GM19238 (cell line): Measurements from ENCODE around the gene PKNOX2.

Experiments used
- DNase-seq: peaks from one replicate; pipeline ENCODE4 v3.0.0; 2011; ENCODE audit warnings: low spot score; ENCODE audit not compliant: insufficient read length

The PKNOX2 gene

DNA sequence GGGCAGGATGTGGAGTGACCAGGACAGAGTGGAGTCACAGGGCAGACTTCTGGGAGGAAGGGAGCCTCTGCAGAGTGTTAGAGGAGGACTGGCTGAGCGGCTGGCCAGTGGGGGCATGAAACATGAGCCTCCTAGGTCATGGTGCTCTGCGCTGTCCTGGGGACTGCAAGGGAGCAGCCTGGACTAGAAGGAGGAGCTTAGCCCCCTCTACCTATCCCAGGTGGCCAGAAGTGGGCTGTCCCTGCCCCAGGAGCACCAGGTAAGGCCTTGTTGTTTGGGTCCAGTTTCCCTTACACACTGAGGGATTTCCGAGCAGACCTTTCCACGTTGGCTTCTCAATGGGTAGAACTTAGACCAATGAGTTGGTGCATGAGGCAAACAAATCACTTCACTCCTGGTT lies 7.4 kb downstream of the PKNOX2 start:
- no peak for DNase-seq

DNA sequence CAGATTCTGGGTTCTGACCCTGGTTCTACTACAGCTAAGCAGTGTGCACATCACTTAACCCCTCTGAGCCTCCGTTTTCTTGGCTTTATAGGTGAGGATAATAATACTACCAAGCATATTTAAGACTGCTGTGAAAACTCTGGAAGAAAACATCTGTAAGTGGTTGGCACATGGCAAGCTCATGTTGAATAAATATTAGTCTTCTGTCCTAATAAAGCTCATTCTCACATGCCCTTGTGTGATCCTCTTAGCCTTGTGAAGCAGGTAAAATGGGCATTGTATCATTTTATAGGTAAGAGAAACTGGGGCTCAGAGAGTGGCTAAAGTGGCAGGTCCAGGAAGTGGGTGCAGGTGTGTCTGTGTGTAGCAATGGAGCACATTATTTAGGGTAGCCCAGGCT lies 8.5 kb downstream of the PKNOX2 start:
- no peak for DNase-seq

DNA sequence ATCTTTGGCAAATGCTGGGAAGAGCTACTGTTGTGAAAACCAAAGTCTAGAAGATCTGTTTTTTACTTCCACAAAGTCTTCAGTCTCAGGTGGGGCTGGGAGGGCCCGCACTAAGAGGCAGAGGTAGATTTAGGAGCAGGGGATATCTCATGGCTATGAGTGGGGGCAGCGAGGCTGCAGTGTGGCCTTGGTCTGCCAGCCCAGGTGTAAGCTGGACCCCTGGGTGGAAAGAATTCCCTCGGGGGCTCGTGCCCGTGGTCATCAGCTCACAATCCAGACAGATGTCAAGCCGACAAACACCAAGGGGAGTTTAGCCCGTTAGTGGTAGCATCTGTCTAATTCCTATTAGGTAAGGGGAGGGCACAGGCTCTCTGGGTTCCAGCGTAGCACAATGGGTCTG lies 9.0 kb downstream of the PKNOX2 start:
- DNase-seq: no peak

DNA sequence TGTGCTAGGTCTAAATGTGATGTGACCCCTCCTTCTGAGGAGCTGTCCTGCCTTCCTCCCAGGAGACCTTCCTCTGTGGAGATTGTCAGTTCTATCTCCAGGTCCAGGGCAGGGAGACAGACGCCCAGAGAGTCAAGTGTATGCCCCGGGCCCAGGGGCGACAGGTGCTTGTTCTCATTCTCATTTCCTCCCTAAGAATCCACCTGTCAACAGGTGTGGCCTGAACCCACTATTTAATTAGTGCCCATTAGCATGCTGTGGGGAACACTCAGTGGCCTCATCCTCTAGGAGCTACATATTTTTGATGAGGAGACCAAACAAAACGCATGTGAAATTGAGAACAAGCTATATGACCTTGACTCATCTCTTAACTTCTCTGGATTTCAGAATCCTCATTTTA lies 9.5 kb downstream of the PKNOX2 start:
- DNase-seq: no peak

DNA sequence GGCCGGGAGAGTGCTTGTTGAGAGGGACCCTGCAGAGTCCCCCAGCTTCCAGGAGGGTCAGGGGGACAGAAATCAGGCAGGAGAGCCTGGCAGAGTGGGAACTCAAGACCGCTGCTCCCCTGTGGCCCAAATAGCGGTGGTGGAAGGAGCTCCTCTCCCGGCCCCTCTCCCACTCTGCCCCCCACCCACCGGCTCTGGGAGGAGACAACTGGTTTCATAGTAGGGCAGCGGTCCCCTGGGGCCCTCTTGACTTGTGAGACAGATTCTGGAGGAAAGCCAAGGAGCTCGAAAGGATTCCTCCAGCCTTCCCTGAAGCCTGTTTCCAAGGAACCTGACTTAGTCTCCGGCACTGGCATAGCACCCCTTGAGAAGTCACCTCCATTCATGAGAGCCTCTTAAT lies 10.1 kb downstream of the PKNOX2 start:
- no peak for DNase-seq

DNA sequence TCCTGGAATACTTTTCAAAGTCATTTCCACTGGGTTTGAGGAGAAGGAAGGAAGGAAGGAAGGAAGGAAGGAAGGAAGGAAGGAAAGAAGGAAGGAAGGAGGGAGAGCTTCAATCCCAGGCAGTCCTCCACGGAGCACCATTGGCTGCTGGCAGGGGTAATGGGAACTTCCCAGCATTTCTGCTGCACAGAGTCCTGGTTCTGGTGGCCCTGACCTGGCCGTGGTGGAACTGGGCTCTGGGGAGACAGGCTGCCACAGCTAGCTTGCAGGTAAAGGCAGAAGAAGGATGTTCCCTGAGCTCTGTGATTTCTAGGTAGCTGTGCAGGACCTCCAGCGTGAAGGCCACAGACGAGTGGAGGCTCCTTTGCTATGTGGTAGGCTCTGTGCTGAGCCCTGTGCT lies 10.6 kb downstream of the PKNOX2 start:
- no peak for DNase-seq

DNA sequence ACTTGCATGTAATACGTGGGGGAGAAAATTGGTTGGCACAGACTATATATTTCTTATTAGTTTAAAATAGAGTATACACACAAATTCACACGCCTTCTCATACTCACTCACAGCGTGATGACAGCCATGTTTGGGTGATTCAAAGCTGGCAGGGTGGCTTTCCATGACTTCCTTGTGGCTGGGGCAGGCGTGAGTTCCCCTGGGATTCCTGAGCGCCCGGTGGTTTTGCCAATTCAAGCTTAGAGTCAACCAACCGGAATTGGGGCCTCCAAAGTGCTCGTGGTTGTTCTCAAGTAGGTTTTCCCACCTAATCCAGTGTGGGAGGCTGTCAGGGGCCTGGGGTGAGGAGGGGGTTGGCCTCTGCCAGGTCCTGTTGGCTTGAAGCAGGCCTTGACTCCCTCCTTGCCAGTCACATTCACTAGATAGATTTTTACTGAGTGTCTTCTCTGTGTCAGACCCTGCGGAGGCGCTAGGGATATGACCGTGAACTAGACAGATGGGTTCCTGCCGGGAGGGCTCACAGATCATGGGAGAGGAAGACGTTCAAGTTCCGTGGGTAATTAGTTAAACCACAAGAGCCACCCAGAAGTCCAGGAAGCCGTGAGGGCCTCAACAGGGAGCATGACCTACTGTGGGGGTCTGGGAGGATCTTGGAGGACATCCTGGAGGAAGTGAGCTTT lies 11.5 kb downstream of the PKNOX2 start:
- DNase-seq: no peak

DNA sequence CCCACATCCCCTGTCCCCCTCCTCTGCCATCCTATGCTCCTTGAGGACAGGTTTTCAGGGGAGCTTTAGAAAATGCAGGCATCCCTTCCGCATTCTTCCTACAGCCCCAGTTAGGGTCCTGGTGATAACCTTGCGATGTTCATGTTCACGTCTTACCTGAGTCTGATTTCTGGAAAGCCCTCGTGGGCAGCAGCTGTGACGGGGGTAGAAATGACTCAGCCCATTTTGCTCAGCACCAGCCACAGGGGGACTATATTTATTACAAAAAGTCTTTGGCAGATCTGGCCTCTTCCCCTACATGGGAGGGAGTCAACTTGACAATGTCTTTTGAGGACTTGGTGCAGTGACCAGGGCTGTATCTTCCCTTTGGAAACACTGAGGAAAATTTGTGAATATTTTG lies 12.3 kb downstream of the PKNOX2 start:
- DNase-seq: no peak

DNA sequence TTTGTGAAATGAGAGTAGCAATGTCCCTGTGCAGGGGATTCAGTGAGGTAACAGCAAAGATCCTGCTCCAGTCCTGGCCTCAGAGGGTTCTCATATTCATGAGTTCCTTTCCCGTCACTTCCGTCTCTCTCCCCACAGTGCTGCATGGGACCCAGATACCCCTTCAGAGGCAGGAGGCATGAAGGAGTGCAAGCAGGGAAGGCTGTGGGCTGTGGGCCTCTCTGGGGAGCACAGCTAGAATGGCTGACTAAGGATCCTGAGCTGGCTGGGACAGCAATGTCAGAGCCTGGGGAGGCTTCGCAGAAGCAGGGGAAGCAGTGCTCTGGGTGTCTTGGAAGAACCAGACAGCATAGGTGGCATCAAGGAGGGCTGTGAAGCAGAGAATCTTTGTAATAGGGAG lies 13.0 kb downstream of the PKNOX2 start:
- DNase-seq: no peak

DNA sequence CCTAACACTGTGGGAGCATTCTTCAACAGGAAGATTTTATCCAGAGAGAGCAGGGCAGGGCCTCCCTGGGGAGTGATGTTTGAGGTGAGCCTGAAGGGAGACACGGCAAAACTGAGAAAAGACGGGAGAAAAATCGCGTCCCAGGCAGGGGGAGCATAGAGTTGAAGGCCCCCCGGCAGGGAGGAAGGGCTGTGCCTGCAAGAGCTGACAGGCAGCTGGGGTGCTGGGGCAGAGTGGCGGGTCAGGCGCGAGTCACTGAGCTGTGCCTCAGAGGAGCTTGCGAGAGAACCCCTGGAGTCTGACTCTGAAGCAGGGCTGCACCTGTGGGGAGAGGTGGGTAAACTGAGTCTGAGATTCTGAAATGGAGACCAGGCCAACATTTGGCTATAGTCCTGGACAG lies 14.8 kb downstream of the PKNOX2 start:
- no peak for DNase-seq

DNA sequence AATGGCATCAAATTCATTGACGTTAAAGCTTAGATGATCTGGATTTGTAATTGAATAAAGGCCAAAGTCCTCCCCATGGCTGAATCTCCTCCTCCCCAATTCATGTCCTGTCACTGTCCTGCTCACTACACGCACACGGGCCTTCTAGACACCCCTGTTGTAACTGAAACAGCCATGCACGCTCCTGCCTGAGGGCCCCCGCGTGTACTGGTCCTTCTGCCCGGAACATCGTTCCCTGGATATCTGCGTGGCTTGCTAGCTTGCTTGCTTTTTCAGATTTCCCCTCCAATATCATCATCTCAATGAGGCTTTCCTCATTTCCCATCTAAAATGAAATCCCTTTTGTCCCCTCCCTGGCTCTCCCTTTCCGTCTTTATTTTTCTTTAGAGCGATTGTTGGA lies 15.3 kb downstream of the PKNOX2 start:
- DNase-seq: no peak

DNA sequence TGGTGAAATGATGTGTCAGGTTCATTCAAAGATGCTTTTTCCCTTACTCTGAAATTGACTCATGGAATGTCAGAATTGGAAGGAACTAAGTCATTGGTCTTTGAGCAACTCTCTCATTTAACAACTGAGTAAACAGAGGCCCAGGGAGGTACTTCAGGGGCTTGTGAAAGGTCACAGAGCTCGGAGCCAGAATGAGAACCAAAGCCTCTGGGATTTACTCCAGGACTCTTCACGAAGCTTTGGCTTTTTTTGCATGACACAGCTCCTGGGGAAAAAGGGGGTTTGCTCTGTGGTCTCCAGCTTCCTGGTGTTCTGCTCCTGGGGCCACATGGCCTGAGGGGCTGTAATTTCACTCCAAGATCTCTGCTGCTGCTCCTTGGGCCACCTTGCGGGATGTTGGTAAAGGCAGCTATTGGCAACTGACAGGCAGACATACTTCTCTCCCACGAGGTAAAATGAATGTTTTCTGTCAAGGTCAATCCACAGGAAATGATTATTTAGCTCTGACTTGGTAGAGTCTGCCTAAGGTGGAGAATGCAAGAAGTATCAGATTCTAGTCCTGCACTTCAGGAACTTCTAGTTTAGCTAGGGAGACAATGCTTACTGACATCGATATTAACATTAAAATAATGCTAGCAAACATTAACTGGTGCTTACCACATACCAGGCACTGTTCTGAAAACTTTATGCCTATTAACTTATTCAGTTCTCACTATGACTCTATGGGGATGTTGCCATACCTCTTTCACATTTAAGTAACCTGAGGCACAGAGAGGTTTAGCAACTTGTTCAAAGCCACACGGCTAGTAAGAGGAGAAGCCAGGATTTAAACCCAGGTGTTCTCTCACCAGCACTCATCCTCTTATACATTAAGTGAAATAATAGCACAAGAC lies 16.1 kb downstream of the PKNOX2 start:
- no peak for DNase-seq

DNA sequence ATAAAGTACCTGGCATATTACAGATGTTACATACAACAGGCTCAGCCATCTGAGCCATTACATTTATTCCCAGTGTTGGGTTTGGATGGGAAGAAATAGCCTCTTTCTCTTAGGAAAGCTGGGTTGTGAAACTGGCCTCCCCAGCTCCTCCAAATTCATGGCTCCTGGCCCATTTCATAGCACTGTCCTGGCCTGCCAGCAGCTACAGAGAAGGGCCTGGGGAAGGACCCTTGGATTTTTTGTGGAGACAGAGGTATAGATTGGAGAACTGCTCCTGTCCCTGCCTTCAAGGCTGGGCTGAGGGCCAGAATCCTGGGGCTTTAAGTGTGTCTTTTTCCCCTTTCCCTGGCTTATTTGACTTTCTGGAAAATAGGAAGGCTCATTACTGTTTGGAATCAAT lies 18.0 kb downstream of the PKNOX2 start:
- DNase-seq: no peak

DNA sequence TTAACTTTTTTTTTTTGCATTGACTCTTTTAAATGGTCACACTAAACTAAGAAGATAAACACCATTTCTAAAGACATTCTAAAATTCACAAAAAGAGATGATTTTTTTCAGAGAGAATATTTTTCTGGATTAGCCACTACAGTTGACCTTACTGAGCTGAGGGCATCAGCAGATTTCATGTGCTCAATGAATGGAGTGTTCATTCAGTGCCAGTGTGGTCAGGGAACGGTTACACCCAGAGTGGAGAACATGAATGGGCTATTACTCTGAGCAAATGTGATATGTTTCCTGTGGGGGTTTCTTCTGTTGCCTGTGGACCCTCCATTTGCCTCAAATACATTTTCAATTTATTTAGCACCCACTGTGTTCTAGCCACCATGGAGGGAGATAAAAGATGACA lies 19.1 kb downstream of the PKNOX2 start:
- no peak for DNase-seq

DNA sequence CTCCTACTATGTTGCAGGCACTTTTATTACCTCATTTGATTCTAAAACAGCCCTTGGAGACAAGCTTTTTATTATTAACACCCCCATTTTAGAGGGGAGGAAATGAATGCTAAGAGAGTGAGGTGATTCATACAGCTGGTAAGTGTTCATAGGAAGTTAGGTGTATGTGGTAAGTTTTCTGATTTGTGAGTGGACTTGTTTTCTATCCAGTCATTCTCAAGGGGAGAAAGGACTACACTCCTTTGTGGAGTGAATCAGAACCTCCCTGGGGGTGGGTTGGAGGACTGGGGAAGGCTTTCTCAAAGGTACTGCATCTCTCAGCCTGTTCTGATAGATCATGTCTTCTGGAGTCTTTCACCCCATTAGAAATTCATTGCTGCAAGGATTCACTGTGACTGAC lies 23.5 kb downstream of the PKNOX2 start:
- DNase-seq: no peak

DNA sequence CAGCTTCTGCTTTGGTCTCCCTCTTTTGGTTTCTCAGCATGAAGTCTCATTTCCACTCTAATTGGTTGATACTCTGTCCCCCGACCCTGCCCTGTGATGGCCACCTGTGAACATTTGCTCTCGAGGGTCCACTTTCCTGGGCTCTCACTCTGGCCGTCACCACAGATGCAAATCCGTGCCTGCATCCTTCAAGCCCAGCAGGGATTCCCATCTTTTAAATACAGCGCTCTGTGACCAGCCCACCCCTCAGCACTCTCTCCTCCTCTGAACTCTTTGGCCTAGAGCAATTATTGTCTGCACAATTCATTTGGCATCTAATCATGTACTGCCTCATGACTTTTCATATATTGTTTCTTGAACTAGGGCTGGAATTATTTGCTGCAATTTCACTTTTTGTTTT lies 26.0 kb downstream of the PKNOX2 start:
- no peak for DNase-seq

DNA sequence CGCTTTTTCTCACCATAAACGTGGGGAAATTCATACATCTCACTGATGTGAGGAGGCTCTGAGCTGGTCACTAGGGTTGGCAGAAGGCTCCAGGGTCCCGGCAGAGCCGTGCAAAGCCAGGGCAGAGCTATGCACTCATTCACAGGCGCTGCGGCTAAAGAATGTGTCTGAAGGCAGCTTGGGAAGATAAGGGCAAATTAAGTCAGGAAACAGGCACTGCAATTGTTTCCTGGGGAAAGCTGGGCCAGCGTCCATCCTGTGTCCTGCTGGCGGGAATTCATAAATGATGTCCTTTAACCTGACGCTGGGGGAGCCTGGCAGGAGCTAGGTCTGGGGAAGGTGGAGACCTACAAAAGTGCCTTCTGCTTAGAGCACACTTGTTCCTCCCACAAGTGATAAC lies 27.6 kb downstream of the PKNOX2 start:
- no peak for DNase-seq

DNA sequence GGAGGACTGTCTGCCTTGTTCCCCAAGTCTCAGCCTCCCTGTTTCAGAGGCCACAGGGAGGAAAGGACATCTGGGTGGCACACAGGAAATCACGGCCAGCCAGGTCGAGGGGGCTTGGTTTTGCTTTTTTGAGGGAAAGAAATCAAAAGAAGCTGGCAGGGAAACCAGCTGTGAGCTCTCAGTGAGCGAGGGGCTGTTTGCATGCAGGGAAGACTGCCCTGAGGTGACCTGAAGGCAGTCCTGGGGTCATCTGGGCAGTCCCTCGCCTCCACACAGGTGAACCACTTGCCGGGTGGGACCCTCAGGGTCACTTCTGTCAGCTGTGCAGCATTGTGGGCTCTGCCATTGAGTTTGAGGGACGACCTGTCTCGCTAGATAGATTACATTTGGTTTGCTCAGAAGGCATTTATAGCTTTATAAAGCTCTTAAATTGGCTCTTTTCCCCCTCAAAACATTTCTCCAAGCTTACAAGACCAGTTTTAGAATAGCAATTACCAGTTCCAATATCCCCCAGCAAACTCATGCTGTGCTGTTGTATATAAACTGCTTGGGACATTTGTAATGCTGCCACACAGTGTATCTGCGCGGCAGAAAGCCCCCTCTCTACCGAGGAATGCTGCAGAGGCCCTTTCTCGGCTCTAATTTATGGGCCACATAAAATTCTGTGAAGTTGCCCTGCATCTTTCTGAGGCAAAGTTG lies 28.3 kb downstream of the PKNOX2 start:
- no peak for DNase-seq

DNA sequence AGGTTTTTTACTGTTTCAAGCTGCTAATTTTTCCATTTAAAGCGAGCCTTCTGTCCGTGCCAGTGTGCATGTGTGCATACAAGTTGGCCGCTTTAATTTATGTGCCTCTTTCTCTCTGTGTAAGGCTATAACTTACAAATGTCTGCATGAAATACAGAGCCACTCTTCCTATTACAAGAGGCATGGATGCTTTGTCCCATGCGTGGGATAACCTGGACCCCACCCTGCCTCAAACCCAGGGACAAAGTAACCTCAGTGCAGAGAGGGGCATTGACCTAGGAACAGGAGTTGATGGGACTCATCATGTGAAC lies 28.8 kb downstream of the PKNOX2 start:
- no peak for DNase-seq

DNA sequence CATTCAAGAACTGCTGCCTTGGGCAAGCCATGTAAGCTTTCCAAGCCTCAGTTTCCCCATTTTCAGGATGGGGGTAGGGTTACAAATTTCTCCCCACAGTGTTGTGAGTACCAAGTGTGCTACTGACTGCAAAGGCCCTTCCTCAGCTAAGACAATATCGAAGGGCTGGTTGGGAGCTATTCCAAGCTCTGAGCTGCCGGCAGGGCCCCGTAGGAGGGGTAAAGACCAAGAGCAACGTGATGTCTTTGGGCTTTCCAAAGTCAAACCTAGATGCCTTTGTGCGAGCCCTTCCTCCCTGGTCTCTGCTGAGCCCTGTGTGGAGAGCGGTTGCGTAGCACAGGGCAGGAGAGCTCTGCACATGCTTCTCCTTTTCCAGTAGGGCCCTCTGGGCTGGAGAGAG lies 29.3 kb downstream of the PKNOX2 start:
- no peak for DNase-seq

DNA sequence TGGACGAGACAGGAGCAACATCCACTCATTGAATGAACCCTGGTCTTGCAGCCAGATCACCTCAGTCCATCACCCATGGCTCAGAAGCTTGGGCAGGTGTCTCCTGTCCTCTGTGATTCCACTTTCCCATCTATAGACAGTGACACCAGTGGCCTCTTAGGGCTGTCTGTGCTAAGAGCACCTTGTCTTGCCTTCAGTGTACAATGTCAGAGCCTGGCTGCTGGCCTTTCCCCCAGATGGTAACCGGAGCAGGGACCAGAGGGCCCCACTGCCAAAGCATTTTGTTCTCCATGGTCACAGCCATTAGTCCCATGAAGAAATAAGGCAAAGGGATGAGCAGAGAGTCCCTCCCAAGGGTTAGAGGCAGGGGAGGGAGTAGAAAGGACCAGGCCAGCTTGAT lies 35.4 kb downstream of the PKNOX2 start:
- no peak for DNase-seq

DNA sequence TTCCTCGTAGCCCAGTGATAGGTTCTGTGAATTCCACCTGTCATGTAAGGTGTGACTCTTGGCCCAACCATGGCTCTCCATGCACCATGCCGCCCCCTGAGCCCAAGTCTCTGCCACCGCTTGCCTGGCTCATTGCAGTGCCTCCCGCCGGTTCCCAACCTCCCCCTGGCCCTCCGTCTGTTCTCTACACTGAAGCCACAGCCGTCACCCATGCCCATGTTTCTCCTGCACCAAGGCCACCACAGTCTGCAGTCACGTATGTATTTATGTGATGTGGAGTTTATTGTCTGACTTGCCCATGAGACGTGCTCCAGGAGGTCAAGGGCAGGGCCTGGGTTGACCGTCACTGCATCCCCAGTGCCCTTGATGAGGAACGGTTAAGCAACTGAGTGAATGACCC lies 35.9 kb downstream of the PKNOX2 start:
- DNase-seq: no peak
